ENCODE results near the gene ITPRID2.
"Not testable (repeated sequence)": the region's sequence is repeated elsewhere in the genome, so short reads cannot be mapped to it uniquely, and the experiment has no call there.

DNA sequence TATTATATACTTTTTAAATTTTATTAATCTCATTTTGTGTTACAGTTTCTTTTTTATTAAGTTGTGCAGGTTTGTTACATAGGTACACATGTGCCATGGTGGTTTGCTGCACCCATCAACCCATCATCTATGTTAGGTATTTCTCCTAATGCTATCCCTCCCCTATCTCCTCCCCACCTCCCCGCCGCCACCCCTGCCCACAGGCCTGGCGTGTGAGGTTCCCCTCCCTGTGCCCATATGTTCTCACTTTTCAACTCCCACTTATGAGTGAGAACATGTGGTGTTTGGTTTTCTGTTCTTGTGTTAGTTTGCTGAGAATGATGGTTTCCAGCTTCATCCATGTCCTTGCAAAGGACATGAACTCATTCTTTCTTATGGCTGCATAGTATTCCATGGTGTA lies 64.3 kb downstream of the ITPRID2 start:
- TF ChIP-seq, protein P1, sequence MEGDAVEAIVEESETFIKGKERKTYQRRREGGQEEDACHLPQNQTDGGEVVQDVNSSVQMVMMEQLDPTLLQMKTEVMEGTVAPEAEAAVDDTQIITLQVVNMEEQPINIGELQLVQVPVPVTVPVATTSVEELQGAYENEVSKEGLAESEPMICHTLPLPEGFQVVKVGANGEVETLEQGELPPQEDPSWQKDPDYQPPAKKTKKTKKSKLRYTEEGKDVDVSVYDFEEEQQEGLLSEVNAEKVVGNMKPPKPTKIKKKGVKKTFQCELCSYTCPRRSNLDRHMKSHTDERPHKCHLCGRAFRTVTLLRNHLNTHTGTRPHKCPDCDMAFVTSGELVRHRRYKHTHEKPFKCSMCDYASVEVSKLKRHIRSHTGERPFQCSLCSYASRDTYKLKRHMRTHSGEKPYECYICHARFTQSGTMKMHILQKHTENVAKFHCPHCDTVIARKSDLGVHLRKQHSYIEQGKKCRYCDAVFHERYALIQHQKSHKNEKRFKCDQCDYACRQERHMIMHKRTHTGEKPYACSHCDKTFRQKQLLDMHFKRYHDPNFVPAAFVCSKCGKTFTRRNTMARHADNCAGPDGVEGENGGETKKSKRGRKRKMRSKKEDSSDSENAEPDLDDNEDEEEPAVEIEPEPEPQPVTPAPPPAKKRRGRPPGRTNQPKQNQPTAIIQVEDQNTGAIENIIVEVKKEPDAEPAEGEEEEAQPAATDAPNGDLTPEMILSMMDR (IDR thresholded peaks at IDR 0.05) = not testable (repeated sequence)
- not testable (repeated sequence) for TF ChIP-seq POLR2A (IDR thresholded peaks at IDR 0.05)

Data from adrenal gland (tissue), 5 donors.